Measurements from ENCODE around the gene HES4.
"Not testable (repeated sequence)": the region's sequence is repeated elsewhere in the genome, so short reads cannot be mapped to it uniquely, and the experiment has no call there.

DNA sequence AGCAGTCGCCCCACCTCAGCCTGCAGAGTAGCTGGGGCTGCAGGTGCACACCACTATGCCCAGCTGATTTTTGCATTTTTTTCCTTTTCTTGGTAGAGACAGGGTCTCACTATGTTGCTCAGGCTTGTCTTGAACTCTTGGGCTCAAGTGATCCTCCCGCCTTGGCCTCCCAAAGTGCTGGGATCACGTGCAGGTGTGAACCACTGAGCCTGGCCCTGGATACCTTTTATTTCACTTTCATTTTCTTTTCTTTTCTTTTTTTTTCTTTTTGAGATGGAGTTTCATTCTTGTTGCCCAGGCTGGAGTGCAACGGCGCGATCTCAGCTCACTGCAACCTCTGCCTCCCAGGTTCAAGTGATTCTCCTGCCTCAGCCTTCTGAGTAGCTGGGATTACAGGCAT lies 8.6 kb downstream of the HES4 start:
- TF ChIP-seq CTCF (conservative IDR thresholded peaks at IDR 0.05; ENCODE audit: low read depth, low read length); EZH2 (IDR thresholded peaks at IDR 0.05; ENCODE audit: low read length, unreplicated experiment): not testable (repeated sequence)
